Breast epithelium (tissue), 3 donors: ENCODE results near the gene TSPAN2.

Experiments used
- POLR2A ChIP-seq: fragments of 450-650 bp; IDR thresholded peaks from one replicate; pipeline ENCODE4 v1.6.1; 2016; ENCODE audit warnings: antibody characterized with exemption, mild to moderate bottlenecking, moderate library complexity
- POLR2AphosphoS5 ChIP-seq, 3 donors: sonication (generic); formaldehyde crosslinking; IDR thresholded peaks; one replicate each; pipeline ENCODE4 v1.6.1; 2017; ENCODE audit warnings: antibody characterized with exemption in 3 of 3
- TF ChIP-seq, protein P1 (sequence below), 3 donors: fragments of 450-650 bp; IDR thresholded peaks; one replicate each; pipeline ENCODE4 v1.5.1; 2016 to 2017; ENCODE audit warnings: antibody characterized with exemption in 3 of 3, mild to moderate bottlenecking in 3 of 3, moderate library complexity in 3 of 3

DNA sequence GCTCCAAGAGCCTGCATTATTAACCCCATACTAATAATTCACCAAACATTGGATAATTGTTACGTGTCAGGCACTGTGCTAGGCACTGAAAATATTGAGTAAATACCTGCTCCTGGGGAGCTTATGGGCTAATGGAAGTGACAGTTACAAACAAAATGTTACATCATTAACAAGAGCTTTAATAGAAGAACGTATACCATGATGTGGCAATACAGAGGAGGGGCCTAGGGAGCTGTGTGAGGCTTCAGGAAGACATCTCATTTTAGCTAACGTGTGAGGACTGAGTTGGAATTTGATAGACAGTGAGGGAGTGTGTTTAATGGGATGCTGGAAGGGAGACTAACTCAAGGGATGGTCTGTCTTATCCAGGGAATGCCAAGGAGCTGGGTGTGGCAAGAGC is 16.5 kb upstream of the TSPAN2 start:
- TF ChIP-seq POLR2A = no peak
- TF ChIP-seq, protein P1, sequence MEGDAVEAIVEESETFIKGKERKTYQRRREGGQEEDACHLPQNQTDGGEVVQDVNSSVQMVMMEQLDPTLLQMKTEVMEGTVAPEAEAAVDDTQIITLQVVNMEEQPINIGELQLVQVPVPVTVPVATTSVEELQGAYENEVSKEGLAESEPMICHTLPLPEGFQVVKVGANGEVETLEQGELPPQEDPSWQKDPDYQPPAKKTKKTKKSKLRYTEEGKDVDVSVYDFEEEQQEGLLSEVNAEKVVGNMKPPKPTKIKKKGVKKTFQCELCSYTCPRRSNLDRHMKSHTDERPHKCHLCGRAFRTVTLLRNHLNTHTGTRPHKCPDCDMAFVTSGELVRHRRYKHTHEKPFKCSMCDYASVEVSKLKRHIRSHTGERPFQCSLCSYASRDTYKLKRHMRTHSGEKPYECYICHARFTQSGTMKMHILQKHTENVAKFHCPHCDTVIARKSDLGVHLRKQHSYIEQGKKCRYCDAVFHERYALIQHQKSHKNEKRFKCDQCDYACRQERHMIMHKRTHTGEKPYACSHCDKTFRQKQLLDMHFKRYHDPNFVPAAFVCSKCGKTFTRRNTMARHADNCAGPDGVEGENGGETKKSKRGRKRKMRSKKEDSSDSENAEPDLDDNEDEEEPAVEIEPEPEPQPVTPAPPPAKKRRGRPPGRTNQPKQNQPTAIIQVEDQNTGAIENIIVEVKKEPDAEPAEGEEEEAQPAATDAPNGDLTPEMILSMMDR (IDR thresholded peaks at IDR 0.05) = no peak
- no peak for TF ChIP-seq POLR2AphosphoS5 (IDR thresholded peaks at IDR 0.05)
